GM19099 (cell line): ENCODE results near the gene SEPTIN14.

Experiments used
- POLR2A ChIP-seq: IDR thresholded peaks from 3 replicates; pipeline ENCODE4 v1.6.1; 2011; ENCODE audit warnings: low read depth; ENCODE audit not compliant: insufficient read length; ENCODE audit errors: extremely low read depth

SEPTIN14 gene

GRCh38 chr7:55787796-55788195 is 74.8 kb downstream of the SEPTIN14 start:
- no peak for TF ChIP-seq POLR2A

GRCh38 chr7:55786901-55787300 is 75.7 kb downstream of the SEPTIN14 start:
- TF ChIP-seq POLR2A = no peak

GRCh38 chr7:55784151-55784550 is 78.4 kb downstream of the SEPTIN14 start:
- no peak for TF ChIP-seq POLR2A

- no peak for TF ChIP-seq POLR2A
These were observed 83.9 kb downstream of the SEPTIN14 start for GRCh38 chr7:55778631-55779030.

GRCh38 chr7:55776196-55776595 is 86.4 kb downstream of the SEPTIN14 start:
- no peak for TF ChIP-seq POLR2A

GRCh38 chr7:55775051-55775420 is 87.5 kb downstream of the SEPTIN14 start:
- no peak for TF ChIP-seq POLR2A

GRCh38 chr7:55774327-55775050 is 88.1 kb downstream of the SEPTIN14 start:
- no peak for TF ChIP-seq POLR2A

- no peak for TF ChIP-seq POLR2A
These were observed 91.8 kb downstream of the SEPTIN14 start for GRCh38 chr7:55770778-55771177.
